Left lobe of liver (tissue), 2 donors: ENCODE measurements around the gene RGS4. TPM values are rescaled to one million over a fixed set of nuclear protein-coding genes. Genes with fewer than 3 reads are reported as not detected.
A peak's percentile ranks its signal among the peaks of the same experiment; 100 is the strongest.

Source experiments
- ATAC-seq: fragments of 200-7000 bp; cut with Tn5 transposase; one replicate; pipeline ENCODE4 v1.9.1; 2020; ENCODE audit warnings: mild to moderate bottlenecking, moderate library complexity
- DNase-seq: peaks from one replicate; pipeline ENCODE4 v3.0.0-alpha.2; 2020; ENCODE audit warnings: low spot score
- total RNA-seq: library from RNA; stranded (reverse); gene quantifications from one replicate; pipeline ENCODE4 v1.2.1, GENCODE V29; 2021
- donor health status: DM: no; HTN: no; CAD: no; lungs with moderate emphysema.
- donor health status: DM: no; HTN: yes; CAD: no.

The RGS4 gene
- total RNA-seq: 0.50 TPM

DNA sequence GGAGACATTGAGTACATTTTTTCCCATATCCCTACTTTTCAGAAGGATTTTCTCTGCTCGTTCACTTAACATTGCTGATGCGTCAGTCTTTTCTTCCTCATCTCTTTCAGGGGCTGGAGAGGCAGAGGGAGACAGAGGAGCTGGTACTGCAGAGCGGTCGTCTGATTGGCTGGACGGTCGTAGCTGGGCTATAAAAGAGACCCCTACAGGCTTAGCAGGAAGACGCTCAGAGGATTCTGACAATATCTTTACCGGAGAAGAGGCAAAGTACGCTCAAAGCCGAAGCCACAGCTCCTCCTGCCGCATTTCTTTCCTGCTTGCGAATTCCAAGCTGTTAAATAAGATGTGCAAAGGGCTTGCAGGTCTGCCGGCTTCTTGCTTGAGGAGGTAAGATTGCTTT lies at the start of gene RGS4:
RGS4 (plus strand) TSS at position 220 of the 400 bp plus-strand sequence; CDS start at position 344, 124 bp downstream.
- ATAC-seq (peak; percentile 51), DNase-seq (no peak)

DNA sequence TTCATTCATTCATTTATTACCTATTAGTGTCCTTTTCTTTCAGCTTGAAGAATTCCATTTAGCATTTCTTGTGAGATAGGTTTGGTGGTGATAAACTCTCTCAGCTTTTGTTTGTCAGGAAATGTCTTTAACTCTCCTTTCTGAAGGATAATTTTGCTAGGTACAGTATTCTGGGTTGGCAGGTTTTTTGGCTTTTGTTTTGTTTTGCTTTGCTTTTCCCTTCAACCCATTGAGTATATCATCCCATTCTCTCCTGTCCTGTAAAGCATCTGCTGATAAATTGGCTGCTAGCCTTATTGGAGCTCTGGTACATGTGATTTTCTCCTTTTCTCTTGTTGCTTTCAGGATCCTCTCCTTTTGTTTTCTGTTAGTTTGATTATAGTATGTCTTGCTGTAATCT lies 47.0 kb upstream of the RGS4 start:
- no peak for DNase-seq
- no peak for ATAC-seq

DNA sequence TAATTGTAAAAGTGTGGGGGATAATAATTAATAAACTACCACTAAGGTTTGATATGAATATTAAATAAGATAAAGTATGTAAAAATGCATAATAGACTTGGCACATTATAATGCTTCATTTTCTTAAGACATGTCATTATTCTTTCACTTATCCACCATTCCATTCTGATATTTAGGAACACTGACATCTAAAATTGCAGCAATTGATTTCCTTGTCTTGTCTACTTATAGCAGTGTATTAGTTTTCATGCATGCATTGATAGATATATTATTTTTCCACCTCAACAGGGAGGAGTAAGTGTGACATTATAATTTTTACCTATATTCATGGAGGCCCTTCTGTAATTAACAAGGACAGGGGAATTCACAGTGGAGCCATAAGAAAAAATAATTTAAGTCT lies 41.6 kb upstream of the RGS4 start:
- DNase-seq (no peak), ATAC-seq (no peak)

DNA sequence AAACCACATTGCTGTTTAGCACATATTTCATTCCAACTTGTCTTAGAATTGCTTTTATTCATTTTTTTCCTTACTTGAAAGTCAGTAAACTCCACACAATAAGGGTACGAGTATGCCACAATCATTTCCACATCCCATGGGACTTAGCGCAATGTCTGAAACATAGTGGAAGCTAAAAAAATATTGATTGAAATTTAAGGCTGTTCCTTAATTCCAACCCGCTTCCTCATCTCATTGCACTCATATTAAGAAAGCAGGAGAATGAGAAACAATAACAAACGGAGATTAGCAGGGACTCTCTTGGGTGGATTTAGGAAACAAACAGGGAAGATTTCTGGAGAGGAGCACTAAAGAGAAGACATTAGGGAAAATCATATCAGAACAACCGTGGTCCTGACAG lies 39.3 kb upstream of the RGS4 start:
- DNase-seq: no peak
- no peak for ATAC-seq

DNA sequence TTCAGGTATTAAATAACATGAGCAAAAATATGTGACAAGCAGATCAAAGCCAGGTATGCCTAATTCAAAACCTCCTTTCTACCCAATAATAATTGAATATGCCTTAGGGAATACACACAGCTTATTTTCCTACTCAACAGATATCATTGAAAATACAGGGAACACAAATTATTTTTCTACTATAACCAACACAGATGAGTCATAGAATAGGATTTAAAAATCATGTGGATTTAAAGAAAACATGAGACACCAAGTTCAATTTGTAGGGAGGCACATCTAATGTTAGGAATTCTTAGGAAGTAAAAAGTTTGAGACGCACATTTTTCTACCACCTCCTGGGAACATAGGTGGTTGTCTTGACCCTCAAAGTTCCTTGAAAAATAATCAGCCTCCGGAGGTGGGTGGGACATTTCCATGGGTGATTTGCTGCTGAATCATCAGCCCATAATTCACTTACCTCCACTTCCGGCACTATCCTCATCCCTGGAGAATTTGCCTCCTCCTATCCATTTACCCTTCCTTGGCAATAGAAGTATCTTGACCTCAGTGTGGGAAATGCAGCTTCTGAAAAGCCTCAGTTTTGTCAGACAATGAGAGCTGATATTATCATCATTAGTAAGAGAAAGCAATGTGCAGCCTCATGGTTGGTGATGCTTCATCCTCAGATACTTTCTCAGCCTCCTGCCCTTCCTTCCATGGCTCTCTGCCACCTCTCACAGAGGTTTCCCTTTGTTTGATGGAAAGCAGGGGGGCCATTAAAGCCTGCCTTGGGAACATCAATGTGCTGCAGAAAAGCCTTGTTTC lies 33.5 kb upstream of the RGS4 start:
- no peak for ATAC-seq

DNA sequence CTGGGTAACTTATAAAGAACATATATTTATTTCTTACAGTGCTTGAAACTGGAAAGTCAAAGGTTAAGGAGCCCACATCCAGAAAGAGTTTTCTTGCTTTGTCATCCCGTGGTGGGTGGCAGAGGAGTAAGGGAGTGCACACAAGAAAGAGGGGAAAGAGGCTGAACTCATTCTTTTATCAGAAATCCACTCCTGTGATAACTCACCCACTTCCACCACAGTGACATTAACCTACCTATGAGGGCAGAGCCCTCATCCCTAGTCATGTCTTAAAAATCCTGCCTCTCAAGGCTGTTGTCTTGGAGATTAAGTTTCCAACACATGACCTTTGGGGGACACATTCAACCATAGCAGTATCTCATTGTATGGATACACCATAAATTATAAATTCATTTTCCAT lies 32.5 kb upstream of the RGS4 start:
- DNase-seq: no peak
- ATAC-seq: no peak

More for the DNA sequence above, 33.5 kb upstream of the RGS4 start:
- DNase-seq: no peak

DNA sequence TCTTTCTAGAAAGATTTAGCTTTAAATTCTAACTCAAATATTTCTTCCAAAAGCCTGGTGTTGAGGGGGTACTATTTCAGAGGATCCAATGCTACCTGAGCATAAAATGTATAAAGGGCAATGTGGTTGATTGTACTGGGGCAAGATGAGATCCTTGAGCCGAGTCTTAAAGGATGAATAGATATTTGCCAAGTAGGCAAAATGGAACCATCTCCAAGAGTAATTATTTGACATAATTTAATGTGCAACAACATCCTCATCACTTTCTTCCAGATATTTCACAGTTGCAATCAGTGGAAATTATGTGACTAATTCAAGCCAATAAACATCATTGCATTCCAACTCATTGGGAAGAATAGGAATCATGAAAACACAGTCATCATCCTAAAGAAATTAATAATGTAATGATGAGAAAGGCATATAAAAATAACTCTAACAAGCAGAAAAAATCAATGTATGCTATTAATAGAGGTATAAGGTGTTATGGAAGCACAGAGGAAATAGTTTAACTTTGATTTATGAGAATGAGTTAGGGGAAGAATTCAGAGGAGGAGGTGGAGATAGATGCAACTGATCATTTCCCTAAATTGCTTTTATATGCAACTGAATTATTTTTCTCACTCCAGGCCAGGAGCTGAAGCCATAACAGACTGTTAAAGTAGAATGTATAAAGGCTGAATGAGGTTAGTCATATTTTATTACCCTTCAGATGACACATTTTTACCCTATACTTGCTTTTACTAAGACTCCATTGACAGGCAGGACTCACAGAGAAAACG lies 30.0 kb upstream of the RGS4 start:
- no peak for DNase-seq
- no peak for ATAC-seq

DNA sequence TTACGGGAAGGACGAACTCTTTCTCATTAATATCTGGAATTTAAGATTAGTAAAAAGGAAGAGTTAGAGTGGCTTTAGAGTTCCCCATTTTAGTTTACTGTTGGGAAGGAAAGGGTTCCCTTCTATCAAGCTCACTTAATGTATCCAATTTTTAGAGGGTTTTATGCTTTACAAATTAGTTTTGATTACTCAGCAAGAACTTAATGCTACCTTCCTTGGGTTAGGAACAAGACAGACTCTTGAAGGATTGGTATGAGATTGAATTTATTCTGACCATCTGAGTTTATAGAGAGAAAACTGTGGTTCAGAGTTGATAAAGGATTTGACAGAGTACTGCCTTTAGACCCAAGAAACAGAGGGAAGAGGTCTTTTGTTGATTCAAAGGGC lies 29.5 kb upstream of the RGS4 start:
- DNase-seq: no peak
- no peak for ATAC-seq

DNA sequence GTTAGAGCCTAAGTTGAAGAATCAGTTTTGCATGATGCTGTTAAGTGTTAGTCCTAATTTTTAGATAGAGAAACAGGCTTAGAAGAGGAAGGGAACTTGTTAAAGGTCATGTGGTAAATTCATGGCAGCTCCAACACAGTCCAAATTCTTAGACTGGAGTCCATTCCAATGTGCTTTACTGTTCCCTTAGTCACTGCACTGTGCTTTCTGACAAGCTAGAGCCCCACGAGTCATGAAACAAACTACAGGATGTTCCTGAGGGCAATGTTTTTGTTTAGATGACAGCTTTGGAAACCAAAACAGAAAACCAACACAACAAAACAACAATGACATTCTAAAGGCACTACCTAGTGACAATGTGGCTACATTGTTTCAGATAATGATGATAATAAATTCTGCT lies 23.1 kb upstream of the RGS4 start:
- ATAC-seq: no peak
- DNase-seq: no peak

DNA sequence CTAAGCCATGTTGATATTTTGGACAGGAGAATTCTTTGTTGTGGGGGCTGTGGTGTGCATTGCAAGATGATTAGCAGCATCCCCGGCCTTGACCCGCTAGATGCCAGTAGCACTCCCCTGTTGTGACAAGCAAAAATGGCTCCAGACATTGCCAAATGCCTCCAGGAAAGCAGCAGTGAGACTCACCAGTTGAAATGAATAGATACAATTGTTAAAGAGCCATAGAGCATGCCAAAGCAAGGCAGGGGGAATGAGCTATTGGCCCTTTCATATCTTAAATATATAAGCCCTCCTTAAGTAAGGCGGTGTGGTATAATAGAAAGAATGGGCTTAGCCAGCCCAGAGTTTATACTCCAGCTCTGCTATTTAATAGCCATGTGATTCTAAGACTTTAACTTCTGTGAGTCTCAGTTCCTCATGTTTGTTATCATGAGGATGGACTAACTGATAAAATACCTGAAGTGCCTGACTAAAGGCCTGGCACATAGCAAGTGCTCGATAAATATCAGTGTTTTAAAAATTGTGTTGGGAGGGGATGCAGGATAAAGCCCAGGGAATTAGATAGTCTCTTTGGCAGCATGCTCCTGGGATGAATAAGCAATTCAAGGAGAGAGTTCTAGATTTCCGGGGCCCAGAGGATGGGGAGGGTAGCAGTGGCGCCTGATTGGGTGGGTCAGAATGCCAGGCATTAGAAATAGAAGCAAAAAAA lies 21.1 kb upstream of the RGS4 start:
- ATAC-seq (no peak), DNase-seq (no peak)

DNA sequence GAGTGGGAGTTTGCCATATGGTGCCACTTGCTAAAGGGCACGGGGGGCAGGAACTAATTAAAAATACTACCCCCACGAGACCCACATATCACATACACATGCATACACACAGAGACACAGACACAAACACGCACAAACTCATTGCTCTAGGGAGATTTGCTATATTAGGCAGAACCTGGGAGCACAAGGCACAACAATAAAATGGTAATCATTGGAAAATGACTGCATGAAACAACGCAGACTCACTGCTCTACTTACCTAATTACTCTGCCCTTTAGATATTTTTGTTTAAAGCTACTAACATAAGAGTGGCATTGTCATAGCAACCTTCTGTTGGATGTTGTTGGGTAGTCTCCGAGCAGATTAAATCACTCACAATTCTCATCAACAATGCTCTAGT lies 20.3 kb upstream of the RGS4 start:
- DNase-seq (no peak), ATAC-seq (no peak)

DNA sequence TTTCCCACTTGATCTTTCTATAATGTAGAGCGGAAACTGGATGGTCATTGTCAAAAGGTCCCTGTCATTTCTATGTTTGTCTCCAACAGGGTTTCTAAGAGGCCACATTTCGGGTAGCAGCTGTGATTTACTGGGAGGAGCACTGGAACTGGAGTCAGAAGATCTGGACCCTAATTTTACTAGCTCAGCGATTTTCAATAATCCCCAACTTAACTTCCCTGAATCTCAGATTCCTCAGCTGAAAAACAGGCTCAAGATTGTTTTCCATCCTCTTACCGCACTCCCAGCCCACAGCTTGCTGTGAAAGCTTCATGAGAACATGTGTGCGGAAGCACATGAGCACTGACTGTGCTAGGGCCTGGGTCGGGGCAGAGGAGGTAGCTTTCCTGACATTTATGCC lies 19.9 kb upstream of the RGS4 start:
- DNase-seq: no peak
- ATAC-seq: no peak

DNA sequence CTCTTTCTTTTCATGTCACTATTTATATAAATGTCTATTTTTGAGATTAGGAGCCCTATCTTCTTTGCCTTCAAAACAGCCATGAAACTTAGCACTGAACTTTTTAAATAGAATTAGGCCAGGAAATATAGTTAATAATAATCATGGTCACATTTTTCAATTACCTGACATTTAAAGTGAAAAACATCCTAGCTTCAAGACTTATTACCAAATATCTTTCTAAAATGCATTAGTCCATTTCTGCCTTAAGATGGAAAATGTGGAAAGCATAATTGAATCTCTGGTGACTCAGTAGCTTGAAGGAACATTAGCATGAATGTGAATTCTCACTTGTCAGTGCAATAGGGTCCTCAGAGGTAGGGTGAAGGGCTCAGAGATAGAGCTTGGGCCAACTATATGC lies 18.7 kb upstream of the RGS4 start:
- DNase-seq: no peak
- ATAC-seq: no peak

DNA sequence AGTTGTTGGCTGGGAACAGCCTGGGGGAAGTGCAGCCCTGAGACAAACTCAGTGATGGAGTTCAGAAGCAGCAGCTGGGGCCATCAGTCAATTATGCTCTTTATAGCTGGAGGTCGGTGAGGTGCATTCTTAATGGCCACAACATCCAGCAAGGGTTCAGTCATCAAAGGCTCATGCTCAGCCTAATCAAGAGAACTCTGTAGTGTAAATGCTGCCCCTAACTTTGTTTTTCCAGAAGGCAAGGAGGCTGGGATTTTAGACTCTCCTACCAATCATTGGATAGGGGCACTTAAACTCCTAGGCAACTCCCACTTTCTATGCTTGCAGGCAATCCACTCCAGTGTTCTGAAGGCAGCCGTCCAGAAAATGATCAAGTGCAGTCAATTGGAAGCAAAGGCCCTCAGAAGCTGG lies 15.0 kb upstream of the RGS4 start:
- no peak for ATAC-seq

DNA sequence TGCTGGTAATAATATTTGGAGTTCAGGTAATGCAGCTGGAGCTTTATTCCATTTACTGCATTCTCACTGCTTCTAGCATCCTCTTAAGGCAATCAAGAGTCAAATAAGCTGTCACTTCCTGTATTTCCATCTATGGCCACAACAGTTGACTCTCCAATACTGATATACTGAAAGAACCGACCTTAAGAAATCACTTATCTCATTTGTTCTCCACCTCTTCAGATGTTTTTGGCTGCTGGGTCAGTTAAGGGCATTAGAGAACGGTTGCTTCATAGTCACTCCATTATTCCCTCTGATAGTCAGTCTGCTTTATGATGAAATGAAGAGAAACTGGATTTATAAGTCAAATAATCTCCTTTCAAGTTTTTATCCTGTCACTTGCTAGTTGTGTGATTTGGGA lies 14.2 kb upstream of the RGS4 start:
- no peak for DNase-seq
- no peak for ATAC-seq

More for the DNA sequence above, 15.0 kb upstream of the RGS4 start:
- DNase-seq: no peak

DNA sequence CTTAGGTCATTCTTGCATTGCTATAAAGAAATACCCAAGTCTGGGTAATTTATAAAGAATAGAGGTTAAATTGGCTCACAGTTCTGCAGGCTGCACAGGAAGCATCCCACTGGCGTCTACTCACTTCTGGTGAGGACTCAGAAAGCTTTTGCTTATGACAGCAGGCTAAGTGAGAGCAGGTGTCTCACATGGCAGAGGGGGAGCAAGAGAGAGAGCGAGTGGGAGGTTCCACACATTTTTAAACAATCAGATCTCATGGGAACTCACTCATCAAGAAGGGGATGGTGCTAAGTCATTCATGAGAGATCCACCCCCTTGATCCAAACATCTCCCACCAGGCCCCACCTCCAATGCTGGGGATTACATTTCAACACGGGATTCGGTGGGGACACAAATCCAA lies 13.6 kb upstream of the RGS4 start:
- no peak for ATAC-seq
- no peak for DNase-seq

DNA sequence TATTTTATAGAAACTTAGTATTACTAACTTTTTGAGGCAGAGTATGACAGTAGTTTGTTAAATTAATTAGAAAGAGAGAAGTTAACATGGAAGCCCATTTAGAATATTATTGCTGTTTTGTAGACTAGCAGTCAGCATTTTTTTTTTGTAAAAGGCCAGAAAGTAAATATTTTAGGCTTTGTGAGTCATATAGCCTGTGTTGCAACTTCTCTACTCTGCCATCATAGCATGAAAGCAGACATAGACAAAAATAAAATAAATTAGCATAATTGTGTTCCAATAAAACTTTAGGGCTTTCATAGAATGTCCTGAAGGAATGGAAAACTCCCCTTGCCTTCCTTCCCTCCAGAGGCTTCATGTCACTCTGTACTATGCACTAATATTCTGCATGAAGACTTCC lies 12.3 kb upstream of the RGS4 start:
- DNase-seq (no peak), ATAC-seq (no peak)

DNA sequence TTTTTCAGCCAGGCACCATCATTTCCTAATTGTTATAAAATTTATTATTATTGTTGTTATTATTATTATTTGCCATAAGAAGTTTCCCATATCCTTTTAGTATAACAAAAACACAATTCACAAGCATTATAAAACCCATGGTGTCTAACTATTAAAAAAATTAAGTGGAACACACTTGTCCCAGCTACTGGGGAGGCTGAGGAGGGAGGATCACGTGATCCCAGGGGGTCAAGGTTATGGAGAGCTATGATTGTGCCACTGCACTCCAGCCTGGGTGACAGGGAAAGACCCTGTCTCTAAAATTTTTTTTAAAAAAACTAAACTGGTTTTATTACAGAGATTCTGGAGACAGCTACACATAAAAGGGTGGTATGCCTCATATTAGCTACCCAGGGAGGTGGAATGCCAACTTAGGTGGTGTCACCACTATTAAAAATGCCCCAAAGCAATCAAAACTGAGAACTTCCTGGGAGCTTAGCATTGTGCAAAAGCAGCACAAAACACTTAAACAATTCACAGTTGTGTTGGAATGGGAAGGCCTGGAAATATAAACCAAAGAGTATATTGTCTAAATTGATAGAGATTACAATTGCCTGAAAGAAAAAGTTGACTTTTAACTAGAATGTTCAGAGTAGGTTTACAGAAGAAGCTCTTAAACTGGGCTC lies 8.7 kb upstream of the RGS4 start:
- ATAC-seq: no peak
- DNase-seq: no peak

DNA sequence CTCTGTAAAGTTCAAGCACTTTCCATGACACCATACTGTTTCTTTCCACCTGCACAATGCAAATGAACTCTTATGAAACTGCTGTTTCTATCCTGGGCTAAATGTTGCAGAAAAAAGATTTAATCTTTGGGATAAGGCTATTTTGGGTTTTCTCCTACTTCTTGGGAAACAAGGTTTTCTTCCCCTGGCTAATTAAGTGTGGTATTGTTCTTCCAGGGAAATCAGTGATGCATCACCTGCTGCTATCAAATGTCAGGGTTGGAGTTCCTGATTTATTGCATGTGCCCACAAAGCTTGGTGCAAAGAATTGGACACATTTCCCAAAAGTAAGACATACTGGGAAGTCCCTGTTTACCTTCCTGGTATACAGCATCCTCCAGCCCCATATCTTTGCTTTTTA lies 6.0 kb upstream of the RGS4 start:
- DNase-seq (no peak), ATAC-seq (no peak)

DNA sequence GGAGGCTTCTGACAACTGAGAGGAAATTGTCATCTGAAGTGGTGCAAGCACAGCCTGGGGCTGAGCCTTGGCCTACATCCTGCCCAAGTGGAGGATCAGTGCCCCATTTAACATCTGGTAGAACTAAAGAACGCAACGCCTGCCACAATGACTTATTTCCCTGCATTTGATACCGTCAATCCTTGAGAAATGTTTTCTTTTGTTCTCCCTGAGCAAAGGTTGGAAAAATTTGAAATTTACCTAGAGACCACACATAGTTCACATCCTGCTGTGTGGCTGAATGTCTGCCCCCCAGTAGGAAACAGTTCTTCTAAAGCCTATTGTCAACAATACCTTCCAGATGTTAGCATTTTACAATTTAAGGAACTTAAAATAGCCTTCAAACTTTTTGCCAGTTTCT lies 5.6 kb upstream of the RGS4 start:
- no peak for DNase-seq
- no peak for ATAC-seq

DNA sequence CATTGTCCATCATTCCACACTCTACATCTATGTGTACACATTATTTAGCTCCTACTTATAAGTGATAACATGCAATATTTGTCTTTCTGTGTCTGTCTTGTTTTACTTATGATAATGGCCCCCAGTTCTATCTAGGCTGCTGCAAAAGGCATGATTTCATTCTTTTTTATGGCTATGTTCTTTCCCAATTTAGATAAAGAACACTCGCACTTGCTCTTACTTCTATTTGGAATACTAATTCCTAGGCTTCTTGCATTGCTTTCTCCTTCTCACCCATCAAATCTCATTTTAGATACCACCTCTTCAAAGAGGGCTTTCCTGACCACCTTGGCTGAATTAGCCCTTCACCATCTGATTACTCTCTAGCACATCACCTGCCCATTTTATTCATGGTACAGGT lies 3.0 kb upstream of the RGS4 start:
- DNase-seq: no peak
- ATAC-seq: no peak
